Astrocyte of the spinal cord (primary cell): Measurements from ENCODE around the gene GADD45A.
A peak's percentile ranks its signal among the peaks of the same experiment; 100 is the strongest.

ENCODE experiments used
- DNase-seq: peaks from one replicate; pipeline ENCODE4 v3.0.0; 2011; ENCODE audit warnings: low read depth, low spot score
- H3K4me3 ChIP-seq: 2 replicates; pipeline ENCODE4 v1.5.1; 2011; ENCODE audit warnings: low read depth, mild to moderate bottlenecking, low read length, moderate library complexity
- in situ Hi-C: cut with HindIII; loops from 2 replicates; pipeline ENCODE4 v1.10.0; 2017; ENCODE audit warnings: low sequenced_read_pairs
- TF ChIP-seq, protein P1 (sequence below): IDR thresholded peaks from 2 replicates; pipeline ENCODE4 v1.5.1; 2012; ENCODE audit warnings: low read depth, mild to moderate bottlenecking, low read length, inconsistent platforms

GADD45A gene, protein sequence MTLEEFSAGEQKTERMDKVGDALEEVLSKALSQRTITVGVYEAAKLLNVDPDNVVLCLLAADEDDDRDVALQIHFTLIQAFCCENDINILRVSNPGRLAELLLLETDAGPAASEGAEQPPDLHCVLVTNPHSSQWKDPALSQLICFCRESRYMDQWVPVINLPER

DNA sequence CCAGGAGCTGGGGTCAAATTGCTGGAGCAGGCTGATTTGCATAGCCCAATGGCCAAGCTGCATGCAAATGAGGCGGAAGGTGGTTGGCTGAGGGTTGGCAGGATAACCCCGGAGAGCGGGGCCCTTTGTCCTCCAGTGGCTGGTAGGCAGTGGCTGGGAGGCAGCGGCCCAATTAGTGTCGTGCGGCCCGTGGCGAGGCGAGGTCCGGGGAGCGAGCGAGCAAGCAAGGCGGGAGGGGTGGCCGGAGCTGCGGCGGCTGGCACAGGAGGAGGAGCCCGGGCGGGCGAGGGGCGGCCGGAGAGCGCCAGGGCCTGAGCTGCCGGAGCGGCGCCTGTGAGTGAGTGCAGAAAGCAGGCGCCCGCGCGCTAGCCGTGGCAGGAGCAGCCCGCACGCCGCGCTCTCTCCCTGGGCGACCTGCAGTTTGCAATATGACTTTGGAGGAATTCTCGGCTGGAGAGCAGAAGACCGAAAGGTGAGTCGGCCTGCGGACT lies at the start of gene GADD45A:
GADD45A (plus strand) TSS at position 135 of the 491 bp plus-strand sequence; CDS start at position 429, 294 bp downstream.
- peak within 1 kb of the TSS; percentile 97 for H3K4me3 ChIP-seq
- peak; percentile 100 for DNase-seq
- in situ Hi-C loops, result no loop called here
- TF ChIP-seq, protein P1, sequence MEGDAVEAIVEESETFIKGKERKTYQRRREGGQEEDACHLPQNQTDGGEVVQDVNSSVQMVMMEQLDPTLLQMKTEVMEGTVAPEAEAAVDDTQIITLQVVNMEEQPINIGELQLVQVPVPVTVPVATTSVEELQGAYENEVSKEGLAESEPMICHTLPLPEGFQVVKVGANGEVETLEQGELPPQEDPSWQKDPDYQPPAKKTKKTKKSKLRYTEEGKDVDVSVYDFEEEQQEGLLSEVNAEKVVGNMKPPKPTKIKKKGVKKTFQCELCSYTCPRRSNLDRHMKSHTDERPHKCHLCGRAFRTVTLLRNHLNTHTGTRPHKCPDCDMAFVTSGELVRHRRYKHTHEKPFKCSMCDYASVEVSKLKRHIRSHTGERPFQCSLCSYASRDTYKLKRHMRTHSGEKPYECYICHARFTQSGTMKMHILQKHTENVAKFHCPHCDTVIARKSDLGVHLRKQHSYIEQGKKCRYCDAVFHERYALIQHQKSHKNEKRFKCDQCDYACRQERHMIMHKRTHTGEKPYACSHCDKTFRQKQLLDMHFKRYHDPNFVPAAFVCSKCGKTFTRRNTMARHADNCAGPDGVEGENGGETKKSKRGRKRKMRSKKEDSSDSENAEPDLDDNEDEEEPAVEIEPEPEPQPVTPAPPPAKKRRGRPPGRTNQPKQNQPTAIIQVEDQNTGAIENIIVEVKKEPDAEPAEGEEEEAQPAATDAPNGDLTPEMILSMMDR, result no peak

DNA sequence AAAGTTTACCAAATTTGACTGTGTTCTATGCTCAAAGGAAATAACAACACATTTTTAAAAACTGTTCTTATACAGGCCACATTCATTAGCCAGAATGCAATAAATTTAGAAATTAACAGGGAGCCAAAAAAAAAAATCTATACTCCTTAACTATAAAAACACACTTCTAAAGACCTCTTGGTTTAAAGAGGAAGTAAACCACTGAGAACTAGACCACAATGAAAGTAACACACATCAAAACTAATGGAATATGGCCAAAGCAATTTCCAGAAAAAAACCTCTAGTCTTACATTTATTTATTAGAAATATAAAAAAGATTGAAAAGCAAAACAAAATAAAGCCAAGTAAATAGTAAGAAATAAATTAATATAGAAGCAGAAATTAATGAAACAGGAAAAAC lies 48.9 kb upstream of the GADD45A start:
- TF ChIP-seq, protein P1, result no peak
- DNase-seq, result no peak
- no peak overlapping the region for H3K4me3 ChIP-seq
- in situ Hi-C loops, result no loop called here

DNA sequence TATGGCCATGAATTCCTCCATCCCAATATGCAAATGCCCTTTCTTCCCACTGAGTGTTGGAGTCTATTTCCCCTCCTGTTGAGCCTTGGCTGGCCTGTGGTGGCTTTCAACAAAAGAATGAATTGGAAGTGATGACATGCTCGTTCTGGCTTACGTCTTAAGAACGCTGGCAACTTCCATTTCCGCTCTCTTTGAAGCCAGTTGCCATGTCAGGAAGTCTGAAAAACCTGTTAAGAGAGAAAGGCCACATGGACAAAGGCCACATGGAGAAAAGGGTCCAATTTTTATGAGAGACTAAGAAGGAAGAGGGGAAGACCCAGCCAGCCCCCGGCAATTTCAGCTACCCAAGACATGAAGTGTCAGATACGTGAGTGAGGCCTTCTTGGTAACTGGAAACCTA lies 45.6 kb upstream of the GADD45A start:
- in situ Hi-C loops, result no loop called here
- no peak overlapping the region for H3K4me3 ChIP-seq
- TF ChIP-seq, protein P1, result no peak
- DNase-seq, result no peak

DNA sequence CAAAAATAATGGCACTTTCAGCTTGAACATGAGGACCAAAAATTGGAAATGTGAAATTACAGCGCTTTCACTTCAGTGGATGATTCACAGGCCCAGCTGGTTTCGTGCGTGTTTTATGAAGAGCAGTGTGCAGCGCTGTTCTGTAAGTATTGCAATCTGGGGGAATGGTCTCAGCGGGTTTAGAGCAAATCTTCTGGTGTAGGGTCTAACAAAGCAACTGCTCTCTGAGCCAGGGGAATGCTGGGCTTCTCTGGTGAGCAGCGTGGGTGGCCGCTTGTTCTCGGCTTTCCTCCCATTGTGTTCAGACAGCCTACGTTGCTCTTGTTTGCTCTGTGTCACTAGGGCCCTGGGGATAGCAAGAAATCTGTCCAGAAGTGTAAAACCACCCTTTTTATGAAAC lies 42.4 kb upstream of the GADD45A start:
- TF ChIP-seq, protein P1, result no peak
- in situ Hi-C loops, result no loop called here
- DNase-seq, result peak; percentile 19
- no peak overlapping the region for H3K4me3 ChIP-seq

DNA sequence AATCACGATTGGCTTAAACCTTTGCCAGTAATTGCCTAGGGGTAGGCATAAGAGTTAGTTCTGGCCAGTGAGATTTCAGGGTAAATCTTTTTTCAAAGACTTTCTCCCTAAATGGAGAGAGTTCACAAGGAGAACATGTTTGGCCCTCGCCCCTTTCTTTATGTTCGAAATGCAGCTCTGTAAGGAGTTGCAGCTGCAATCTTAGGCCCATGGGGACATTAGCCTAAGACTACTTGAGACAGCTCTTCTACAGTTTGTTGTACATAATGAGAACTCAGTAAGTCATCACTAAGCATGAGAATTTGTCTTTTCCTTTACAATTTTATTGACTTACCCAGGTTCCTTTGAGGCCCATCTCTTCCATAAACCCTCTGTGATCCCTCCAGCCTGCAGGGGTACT lies 40.4 kb upstream of the GADD45A start:
- H3K4me3 ChIP-seq, result no peak overlapping the region
- in situ Hi-C loops, result no loop called here
- DNase-seq, result no peak
- TF ChIP-seq, protein P1, result no peak

DNA sequence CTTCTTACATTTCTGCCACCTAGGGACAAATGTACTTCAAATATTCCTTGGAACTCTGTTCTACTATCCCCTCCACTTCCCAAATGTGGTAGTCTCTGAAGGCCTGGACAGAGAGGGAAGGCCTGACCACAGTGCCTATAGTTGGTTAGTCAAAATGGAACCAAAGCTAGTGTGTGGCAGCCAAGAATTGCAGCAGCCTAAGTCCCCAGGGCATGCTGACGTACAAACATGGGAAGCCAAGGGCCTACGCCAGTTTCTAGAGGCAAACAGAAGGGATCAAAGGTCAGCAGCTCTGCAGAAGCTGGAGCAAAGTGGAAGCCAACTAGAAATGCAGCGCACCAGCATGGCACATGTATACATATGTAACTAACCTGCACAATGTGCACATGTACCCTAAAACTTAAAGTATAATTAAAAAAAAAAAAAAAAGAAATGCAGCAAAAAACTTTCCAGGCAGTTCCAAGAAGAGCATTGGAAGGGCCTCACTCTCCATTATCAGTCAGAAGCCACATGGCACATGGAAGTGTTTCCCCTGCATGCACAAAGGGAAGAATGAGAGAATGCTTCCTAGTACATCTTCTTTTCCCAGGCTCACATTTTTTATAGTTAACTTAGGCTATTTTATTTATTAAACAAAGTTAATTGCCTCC lies 39.4 kb upstream of the GADD45A start:
- no peak for DNase-seq
- in situ Hi-C loops, result no loop called here
- TF ChIP-seq, protein P1, result no peak
- no peak overlapping the region for H3K4me3 ChIP-seq
